Stimulated activated CD4-positive, alpha-beta T cell treated with anti-CD3 and anti-CD28 coated beads, Interleukin-4, amount 100 ng/mL, for 1 hour (primary cell): ENCODE measurements around the gene NFIC.
"Not testable (repeated sequence)": the region's sequence is repeated elsewhere in the genome, so short reads cannot be mapped to it uniquely, and the experiment has no call there.

Experiments
- DNase-seq: peaks from one replicate; pipeline ENCODE4 v3.0.0-alpha.2; 2020

The NFIC gene

DNA sequence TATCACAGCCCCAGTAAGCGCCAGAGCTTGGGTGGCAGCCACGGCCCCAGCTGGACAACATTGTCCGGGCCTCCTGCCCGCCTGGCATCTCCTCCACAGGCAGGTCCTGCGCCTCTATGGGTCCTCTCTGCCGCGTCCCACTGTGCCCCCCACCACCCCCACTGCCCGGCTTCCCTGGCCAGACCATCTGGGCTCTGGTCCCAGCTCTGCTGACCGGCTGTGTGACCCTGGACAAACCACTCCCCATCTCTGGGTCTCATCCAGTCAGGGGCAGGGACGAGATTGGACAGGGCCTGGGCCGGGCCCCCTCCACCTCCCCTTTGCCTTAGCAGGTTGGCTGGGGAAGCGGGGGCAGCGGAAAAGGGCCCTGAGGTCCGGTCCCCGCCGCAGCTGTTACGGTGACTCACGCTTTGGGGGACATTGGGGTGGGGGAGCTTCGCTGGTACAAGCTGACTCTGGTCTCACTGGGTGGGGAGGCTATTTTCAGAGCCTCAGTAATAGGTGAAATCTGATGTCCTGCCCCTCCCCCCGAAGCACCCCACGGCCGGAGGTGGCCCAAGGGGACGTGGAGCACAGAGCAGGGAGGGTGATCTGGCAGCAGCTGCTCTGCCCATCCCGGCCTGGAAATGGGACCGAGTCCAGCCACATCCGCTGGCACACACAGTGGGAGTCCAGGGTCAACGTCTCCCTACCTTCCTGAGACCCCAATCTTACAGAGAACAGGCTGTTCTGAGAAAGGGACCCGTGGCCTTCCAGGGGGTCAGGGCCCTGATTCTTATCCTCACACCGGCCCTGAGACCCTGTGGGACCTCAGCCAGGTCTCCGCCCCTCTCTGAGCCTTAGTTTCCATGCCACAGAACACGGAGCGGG is 9.1 kb downstream of the NFIC start:
- no peak for DNase-seq

DNA sequence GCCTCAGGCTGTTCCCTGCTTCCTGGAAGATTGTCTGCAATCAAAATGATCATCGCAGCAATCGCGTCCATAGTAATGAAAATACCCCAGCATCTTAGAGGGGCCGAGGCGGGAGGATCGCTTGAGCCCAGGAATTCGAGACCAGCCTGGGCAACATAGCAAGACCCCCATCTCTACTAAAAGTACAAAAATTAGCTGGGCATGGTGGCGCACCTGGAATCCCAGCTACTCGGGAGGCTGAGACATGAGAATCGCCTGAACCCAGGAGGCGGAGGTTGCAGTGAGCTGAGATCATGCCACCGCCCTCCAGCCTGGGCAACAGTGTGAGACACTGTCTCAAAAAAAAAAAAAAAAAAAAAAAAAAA is 9.7 kb downstream of the NFIC start:
- not testable (repeated sequence) for DNase-seq

- no peak for DNase-seq
Measured at GRCh38 chr19:3378352-3379150, 12.2 kb downstream of the NFIC start.

DNA sequence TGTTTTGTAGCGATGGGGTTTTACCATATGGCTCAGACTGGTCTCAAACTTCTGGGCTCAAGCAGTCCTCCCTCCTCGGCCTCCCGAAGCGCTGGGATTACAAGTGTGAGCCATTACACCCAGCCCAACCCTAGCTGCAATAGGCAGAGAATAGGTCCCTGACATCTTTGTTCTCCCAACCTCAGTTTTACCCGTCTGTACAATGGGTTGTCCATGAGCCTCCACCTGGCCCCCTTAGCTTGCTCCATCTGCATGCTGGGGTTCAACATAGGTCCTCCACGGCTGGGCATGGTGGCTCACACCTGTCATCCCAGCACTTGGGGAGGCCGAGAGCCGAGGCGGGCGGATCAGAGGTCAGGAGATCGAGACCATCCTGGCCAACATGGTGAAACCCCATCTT is 14.4 kb downstream of the NFIC start:
- no peak for DNase-seq

- no peak for DNase-seq
Measured at GRCh38 chr19:3381701-3382372, 15.5 kb downstream of the NFIC start.

- DNase-seq: no peak
Measured at GRCh38 chr19:3382460-3383100, 16.2 kb downstream of the NFIC start.

DNA sequence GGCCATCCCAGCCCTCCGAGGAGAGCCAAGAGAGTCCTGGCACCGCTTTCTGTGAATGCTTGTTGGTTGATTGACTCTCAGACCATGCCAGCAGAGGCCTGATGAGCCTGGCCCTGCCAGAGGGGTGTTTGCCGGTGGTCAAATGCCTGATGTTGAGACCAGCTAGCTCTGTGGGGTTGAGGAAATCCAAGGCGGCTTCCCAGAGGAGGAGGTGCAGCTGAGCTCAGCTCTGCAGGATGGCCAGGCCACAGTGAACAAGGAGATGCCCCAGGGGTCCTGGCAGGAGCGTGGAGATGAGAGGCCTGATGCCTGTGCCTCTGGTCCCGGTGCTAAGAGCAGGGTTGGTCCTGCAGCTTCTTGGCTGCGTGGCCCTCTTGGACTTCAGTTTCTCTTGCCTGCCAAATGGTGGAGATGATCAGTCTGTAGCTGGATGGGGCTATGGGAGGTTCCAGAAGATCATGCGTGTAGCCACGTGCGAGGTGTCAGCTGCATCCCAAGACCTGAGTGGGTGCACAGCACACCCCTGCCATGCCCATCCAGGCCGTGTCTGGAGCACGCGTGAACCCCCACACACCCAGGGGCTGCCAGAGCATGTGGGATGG is 16.8 kb downstream of the NFIC start:
- no peak for DNase-seq

DNA sequence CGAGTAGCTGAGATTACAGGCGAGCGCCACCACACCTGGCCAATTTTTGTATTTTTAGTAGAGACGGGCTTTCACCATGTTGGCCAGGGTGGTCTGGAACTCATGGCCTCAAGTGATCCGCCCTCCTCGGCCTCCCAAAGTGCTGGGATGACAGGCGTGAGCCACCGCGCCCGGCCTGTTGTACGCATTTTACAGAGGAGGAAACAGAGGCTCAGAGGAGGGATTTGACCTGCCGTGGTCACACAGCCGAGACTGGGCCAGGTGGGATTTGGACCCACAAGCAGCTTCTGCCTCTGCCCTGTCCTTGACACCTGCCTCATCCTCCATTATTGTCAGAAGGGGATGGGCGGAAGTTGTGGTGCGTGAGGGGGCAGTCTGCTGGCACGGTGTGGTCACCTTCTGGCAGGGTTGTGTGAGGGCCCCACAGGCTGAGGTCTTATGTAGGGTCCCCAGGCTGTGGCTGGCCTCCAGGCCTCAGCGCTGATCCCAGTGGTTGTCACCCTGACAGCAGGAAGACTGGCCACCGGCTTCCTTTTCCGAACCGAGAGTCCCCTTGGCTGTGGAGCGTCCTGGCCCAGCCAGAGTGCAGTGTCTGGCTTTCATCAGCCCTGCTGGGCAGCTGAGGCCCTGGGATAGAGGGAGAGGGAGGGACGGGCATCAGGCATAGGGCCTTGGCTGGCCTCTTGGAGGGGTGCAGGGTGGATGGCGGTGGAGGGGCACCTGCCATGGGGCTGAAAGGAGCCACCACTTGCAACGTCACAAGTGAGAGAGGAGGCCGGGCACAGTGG is 20.3 kb downstream of the NFIC start:
- no peak for DNase-seq

DNA sequence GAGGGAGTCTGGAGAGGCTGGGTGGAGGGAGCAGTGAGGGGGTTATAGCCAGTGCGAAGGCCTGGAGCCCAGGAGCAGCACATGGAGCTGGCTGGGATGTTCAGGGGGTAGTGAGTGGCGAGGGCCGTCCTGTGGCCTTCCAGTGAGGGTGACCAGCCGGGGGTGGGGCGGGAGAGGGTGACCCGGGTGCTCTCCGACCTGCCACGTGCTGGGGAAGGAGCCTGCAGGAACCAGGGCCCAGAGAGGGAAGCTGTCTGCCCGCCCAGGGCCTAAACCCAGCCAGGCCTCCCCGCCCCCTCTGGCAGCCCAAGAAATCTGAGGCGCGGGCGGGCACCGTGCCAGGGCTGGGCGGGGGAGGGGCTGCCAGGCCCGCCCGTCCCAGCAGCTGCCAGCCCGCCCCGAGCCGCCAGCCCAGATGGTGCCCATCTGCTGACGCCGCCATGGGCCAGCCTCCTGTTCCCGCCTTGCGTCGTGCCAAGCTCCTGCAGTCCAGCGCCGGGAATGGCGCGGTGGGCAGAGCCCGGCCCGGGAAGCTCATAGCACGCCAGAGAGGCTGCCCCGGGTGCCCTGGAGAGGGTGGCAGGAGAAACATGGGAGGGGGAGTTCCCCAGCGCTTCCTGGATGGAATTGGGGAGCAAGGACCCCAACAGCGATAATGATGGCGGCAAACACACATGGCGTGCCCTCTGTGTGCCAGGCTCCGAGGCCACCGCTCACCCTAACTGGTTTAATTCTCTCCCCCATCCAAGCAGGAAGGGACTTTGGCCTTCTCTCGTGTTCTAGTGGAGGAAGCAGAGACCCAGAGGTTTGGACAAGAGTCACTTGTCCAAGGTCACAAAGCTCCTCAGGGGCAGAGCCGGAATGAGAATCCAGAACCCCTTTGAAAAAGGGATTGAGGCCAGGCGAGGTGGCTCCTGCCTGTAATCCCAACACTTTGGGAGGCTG is 21.5 kb downstream of the NFIC start:
- no peak for DNase-seq

- DNase-seq: no peak
Measured at GRCh38 chr19:3389446-3389778, 23.0 kb downstream of the NFIC start.

DNA sequence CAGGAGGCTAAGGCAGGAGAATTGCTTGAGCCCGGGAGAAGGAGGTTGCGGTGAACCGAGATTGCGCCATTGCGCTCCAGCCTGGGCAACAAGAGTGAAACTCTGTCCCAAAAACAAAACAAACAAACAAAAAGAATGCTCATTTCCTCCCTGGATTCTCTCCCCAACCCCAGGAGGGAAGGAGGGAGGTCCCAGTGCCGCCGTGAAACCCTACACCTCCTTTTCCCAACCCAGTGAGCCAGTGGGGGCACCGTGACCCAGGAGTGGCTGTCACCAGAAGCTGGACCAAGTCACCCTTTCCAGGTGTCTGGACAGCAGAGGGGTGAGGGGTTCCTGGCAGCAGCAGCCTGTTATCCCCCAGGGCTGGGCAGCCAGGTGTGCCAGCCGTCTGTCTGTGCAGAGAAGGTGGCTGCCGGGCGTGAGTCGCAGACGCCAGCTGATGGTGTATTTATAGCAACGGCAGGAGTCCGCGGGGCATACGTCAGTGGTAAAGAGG is 23.5 kb downstream of the NFIC start:
- no peak for DNase-seq

GRCh38 chr19:3391911-3392310 is 25.5 kb downstream of the NFIC start:
- DNase-seq: not testable (repeated sequence)

DNA sequence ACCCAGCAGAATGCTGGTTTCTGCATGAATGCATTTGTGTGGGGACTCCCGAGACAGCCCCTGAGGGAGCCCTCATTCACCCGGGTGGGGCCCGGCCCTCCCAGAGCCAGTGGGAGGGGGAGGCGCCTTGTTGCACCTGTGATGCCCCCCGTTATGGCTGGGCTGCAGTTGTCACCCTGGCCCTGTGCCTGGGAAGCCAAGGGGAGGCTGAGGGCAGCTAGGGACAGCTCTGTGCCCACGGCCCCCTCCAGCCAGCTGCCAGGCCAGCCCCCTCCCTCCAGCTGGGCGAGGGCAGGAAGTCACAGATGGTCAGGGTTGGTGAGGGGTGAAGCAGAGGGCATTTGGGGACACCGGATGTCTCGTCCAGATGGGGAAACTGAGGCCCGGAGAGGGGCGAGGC is 26.1 kb downstream of the NFIC start:
- no peak for DNase-seq

- no peak for DNase-seq
Measured at GRCh38 chr19:3396881-3397265, 30.5 kb downstream of the NFIC start.

DNA sequence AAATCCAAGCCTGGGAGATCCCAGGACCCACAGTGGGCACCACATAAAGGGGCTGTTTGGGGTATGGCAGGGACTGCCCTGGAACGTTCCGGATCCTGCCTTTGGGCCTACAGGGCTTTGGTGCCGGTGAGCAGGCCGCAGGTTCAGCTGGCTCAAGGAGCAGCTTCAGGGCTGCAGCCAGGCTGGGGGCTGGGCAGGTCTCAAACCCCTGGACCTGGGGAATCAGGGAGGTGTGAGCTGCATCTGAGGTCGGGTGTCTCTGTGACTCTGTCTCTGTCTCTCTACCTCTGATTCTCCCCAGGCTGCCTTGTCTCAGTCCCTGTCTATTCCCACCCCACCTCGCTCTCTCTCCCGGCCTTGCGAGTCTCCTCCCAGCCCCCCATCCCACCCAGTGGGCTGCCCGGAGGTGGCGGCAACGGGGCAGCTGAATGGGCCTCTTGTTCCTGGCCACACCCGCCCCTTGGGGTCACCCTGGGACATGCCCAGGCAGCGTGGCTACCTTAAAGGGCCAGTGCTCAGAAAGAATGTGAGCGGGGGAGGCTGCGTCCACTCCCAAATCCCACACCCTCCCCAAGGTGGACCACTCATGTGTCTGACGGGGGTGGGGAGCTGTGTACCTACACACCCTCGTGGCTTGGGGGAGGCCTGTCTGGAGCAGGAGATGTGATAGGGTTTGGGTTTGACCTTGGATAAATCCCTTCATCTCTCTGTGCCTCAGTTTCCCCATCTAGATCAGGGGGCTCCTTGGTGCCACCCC is 31.1 kb downstream of the NFIC start:
- no peak for DNase-seq

DNA sequence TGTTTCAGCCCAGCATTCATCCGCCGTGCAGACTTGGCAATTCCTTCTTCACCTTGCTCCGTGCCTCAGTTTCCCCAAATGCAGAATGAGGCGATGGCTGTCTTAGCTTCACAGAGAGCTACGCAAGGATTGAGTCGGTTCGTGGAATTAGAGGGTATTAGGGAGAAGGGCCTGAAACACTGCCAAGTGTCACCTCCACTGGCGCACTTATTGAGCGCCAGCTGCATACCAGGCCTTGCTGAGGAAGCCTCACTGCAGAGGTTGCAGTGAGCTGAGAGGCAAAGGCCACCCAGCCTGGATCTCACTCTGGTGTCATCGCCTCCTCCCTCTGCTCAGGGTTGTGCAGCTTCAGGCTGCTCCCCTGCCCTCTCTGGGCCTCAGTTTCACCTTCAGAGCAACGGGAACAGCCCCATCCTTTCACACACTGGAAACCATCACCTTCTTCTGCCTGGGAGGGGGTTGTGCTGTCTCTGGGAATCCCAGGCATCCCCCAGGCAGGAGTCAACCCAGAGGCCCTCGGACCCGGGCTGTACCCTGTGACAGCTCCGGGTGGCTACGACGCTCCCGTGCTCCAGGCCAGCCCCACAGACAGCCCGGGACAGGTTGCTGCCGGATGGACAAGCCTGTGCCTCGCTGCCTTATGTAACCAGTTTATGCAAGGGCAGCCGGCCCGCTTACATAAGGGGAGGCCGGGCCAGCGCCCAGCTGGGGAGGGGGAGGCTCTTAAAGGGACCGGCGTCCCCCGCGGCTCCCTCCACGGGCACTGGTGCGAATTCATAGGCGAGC is 31.9 kb downstream of the NFIC start:
- DNase-seq: no peak

DNA sequence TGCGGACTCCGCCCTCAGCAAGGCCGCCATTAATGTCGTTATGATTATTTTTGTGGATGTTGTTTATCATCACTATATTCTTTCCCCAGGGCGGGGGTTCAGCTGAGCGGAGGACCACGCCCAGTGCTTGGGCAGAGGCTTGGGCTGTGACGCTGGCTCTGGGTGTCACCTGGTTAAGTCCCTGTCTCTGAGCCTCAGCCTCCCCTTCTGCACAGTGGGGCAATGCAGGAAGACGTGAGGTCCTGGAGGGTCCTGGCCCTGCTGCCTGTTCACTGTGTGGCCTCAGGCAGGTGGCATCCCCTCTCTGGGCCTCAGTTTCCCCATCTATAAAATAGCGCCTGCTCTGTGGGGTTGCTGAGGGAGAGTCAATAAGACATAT is 32.5 kb downstream of the NFIC start:
- no peak for DNase-seq

DNA sequence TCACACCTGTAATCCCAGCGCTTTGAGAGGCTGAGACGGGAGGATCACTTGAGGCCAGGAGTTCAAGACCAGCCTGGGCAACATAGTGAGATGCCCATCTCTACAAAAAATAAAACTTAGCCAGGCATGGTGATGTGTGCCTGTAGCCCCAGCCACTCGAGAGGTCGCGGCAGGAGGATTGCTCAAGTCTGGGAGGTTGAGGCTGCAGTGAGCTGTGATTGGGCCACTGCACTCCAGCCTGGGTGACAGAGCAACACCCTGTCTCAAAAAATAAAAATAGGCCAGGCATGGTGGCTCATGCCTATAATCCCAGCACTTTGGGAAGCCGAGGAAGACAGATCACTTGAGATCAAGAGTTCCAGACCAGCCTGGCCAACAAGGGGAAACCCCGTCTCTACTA is 32.9 kb downstream of the NFIC start:
- DNase-seq: not testable (repeated sequence)
